Right lobe of liver (tissue), 6 donors: ENCODE data around the gene PIGZ. TPM values are rescaled to one million over a fixed set of nuclear protein-coding genes. Genes with fewer than 3 reads are reported as not detected.

Experiments
- ATAC-seq, 4 donors: fragments of 200-7000 bp; cut with Tn5 transposase; one replicate each; pipeline ENCODE4 v1.9.1; 2020; ENCODE audit warnings: mild to moderate bottlenecking in 4 of 4, moderate library complexity in 4 of 4
- DNase-seq, 3 donors: peaks; one replicate each; pipeline ENCODE4 v3.0.0-alpha.2; 2020
- H3K27ac ChIP-seq, 3 donors: fragments of 200-600 bp; one replicate each; pipeline ENCODE4 v1.8.0; 2022
- H3K27me3 ChIP-seq, 2 donors: fragments of 200-600 bp; one replicate each; pipeline ENCODE4 v1.8.0; 2022
- H3K36me3 ChIP-seq, 4 donors: fragments of 200-600 bp; sonication (generic) in 1 of 4; one replicate each; pipeline versions ENCODE4 v1.5.1 to v1.8.0; 2017 to 2022; ENCODE audit warnings: control low read depth in 1 of 4
- H3K4me1 ChIP-seq, 4 donors: fragments of 200-600 bp; sonication (generic) in 1 of 4; one replicate each; pipeline versions ENCODE4 v1.5.1 to v1.8.0; 2017 to 2022; ENCODE audit warnings: control low read depth in 1 of 4
- H3K4me3 ChIP-seq, 3 donors: fragments of 200-600 bp; one replicate each; pipeline ENCODE4 v1.8.0; 2022
- H3K9me3 ChIP-seq, 4 donors: fragments of 200-600 bp; sonication (generic) in 1 of 4; one replicate each; pipeline versions ENCODE4 v1.5.1 to v1.8.0; 2017 to 2022; ENCODE audit warnings: control low read depth in 1 of 4
- POLR2A ChIP-seq: fragments of 450-650 bp; IDR thresholded peaks from one replicate; pipeline ENCODE4 v1.6.1; 2017; ENCODE audit warnings: antibody characterized with exemption, mild to moderate bottlenecking
- WGBS: methylation state at CpG from one replicate; pipeline ENCODE4 v1.1.6; 2018; ENCODE audit warnings: low coverage, low lambda C conversion rate; ENCODE audit not compliant: insufficient coverage; ENCODE audit errors: missing lambda C conversion rate; 5-methylcytosine and 5-hydroxymethylcytosine counted together
- intact Hi-C, 2 donors: fragments of 100-400 bp; cut with DNase I; formaldehyde crosslinking; loops; one replicate each; pipeline versions ENCODE4 v1.11.2 to v1.14.1; 2022
- total RNA-seq, 6 experiments: library from RNA; depleted of rRNA in 2 of 6; stranded (reverse); fragments of >200 nt in 2 of 6; fragmentation: NEBNext Ultra II Directional in 3 of 6; extraction: Animal tissue kit (Norgen Biotek cat#: 25700) in 3 of 6; gene quantifications; one replicate each; pipeline versions ENCODE4 v1.1.0 to v1.2.4, GENCODE V29; 2016 to 2023
- TF ChIP-seq, protein P1 (sequence below), 4 donors: fragments of 200-600 bp in 3 of 4; fragments of 450-650 bp in 1 of 4; IDR thresholded peaks; one replicate each; pipeline versions ENCODE4 v1.5.1 to v1.8.0; 2016 to 2022; ENCODE audit warnings: antibody characterized with exemption in 4 of 4, mild to moderate bottlenecking in 2 of 4
- donor health status: DM: no; HTN: yes; CAD: no.
- donor health status: DM: no; HTN: no; CAD: no.
- donor health status: DM: no; HTN: no; CAD: no.
- donor health status: DM: no; HTN: yes; CAD: no.
- donor health status: DM: no; HTN: yes; CAD: no.

PIGZ gene
- total RNA-seq, 6 experiments from 2014 or later: 1.2 to 2.8 (median 2.4) TPM

DNA sequence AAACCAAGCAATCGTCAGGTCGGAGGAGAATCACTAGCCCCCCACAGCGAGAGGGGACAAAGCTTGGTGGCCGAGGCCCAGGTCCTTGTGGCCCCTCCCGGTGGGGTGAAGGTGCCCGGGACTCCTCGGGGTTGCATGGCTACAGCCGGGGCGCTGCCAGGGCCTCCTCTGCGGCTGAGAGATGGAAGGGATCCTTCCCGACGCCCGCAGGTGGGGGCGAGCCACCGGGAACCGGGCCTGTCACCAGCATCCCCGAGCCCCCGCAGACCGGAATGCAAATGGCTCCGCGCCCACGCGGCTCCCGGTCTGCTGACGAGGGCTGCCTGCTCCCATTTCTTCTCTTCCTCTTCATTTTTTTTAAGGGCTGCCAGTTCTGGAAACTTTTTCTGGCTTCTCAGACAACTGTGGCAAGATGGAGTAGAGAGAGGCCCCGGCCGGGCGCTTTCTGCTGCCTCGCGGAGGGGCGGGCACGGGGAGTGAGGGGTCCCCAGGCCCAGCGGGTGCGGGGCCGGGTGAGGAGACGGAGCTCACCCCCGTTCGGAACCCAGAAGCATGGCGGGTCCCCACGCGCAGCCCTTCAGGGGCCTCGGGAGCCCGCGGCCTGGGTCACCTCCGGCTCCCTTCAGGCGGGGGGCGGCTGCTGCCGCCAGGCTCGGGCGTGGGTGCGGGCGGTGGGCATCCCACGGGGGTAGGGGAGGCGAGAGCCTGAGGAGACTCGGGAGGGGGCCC, 33.5 kb upstream of the PIGZ start:
- Histone ChIP-seq H3K27ac (peak overlapping the region in 1 of 3 donors; percentile 18), H3K4me1 (no peaks in the 10 kb centered on the region), H3K27me3 (no peaks in the 10 kb centered on the region), H3K9me3 (no peaks in the 10 kb centered on the region), H3K36me3 (no peaks in the 10 kb centered on the region), H3K4me3 (peak overlapping the region; percentile 45 to 56 (median 50))
- WGBS: 56% methylated on average over 19 of the region's 55 CpGs
- DNase-seq (peak; percentile 46 to 55 (median 47)), ATAC-seq (peak in 1 of 4 donors; percentile 6)
- intact Hi-C loops: loop anchor here (5.0 to 10.0 kb wide), 2 partner anchors 183 to 185 kb away; no protein-coding TSS in a partner anchor
- TF ChIP-seq POLR2A: no peak
- TF ChIP-seq, protein P1, sequence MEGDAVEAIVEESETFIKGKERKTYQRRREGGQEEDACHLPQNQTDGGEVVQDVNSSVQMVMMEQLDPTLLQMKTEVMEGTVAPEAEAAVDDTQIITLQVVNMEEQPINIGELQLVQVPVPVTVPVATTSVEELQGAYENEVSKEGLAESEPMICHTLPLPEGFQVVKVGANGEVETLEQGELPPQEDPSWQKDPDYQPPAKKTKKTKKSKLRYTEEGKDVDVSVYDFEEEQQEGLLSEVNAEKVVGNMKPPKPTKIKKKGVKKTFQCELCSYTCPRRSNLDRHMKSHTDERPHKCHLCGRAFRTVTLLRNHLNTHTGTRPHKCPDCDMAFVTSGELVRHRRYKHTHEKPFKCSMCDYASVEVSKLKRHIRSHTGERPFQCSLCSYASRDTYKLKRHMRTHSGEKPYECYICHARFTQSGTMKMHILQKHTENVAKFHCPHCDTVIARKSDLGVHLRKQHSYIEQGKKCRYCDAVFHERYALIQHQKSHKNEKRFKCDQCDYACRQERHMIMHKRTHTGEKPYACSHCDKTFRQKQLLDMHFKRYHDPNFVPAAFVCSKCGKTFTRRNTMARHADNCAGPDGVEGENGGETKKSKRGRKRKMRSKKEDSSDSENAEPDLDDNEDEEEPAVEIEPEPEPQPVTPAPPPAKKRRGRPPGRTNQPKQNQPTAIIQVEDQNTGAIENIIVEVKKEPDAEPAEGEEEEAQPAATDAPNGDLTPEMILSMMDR (IDR thresholded peaks at IDR 0.05): no peak

DNA sequence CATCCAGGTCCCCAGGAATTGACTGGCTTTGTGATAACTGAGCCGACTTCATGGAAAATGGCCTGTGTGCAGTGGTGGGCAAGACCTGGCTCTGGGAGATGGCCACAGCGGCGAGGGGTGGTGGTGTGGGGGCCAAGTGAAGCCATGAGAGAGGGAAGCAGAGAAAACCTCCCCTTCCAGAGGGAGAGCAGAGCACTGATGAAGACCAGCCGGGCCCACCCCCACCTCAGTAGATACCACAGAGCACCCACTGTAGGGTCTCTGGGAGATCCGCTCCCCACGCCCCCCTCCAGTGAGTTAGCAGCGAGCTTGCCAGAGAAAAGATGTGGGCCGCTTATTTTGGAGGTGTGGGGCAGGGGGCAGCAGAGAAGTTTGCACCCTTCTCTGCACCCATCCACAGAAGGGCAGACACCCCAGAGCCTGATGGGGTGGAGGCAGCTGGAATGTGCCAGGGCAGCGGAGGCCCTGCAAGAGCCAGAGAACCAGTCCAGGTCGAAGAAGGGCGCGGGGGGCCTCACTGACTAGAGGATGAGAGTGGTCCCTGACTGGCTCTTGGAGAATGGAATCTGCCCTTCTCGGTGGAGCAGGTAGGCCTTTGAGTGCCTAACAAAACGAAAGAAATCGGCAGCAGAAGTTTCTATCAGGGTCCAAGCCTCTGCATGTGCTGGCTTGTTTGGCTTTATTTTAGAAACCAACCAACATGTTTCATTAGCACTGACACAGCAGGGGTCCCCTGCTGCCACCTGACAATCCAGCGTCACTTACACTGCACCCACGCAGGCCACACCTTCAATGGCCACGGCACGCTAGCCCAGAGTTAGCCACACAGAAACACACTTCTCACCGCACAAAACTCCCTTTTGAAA, 32.7 kb upstream of the PIGZ start:
- Histone ChIP-seq H3K4me3 (no peak overlapping the region), H3K4me1 (no peaks in the 10 kb centered on the region), H3K27me3 (no peaks in the 10 kb centered on the region), H3K27ac (no peak overlapping the region), H3K36me3 (no peaks in the 10 kb centered on the region), H3K9me3 (no peaks in the 10 kb centered on the region)
- intact Hi-C loops: loop anchor here (5.0 to 10.0 kb wide), 2 partner anchors 183 to 186 kb away; no protein-coding TSS in a partner anchor
- WGBS: 88% methylated on average over 9 of the region's 20 CpGs
- no peak for TF ChIP-seq POLR2A
- TF ChIP-seq, protein P1 (IDR thresholded peaks at IDR 0.05): no peak
- ATAC-seq: no peak
- peak; percentile 15 to 43 (median 35) for DNase-seq

DNA sequence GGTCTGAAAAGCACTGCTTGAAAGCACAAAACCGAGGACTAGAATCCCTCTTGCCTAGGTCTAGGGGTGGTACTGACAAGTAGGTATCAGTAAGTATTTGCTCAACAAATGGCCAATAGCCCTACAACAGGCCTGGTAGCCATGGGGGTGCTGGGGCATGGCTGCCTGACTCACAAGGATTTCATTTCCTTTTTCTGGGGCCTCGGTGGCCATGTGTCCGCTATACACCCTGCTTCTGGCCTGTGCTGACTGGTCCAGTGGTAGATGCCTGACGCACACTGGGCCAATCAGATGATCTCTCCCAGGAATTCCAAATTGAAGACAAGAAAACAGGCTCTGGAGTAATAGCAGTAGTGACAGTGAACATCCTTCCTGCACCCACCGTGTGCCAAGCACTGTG, 31.6 kb upstream of the PIGZ start:
- Histone ChIP-seq H3K4me1 (no peaks in the 10 kb centered on the region), H3K9me3 (no peaks in the 10 kb centered on the region), H3K4me3 (no peak overlapping the region), H3K27ac (no peak overlapping the region), H3K27me3 (no peaks in the 10 kb centered on the region), H3K36me3 (no peaks in the 10 kb centered on the region)
- TF ChIP-seq, protein P1 (IDR thresholded peaks at IDR 0.05): no peak
- TF ChIP-seq POLR2A: no peak
- peak in 2 of 3 donors; percentile 2 to 20 for DNase-seq
- 71% methylated on average over 1 of the region's 5 CpGs for WGBS
- no peak for ATAC-seq
- intact Hi-C loops: loop anchor here (5.0 to 10.0 kb wide), 2 partner anchors 185 to 187 kb away; no protein-coding TSS in a partner anchor

DNA sequence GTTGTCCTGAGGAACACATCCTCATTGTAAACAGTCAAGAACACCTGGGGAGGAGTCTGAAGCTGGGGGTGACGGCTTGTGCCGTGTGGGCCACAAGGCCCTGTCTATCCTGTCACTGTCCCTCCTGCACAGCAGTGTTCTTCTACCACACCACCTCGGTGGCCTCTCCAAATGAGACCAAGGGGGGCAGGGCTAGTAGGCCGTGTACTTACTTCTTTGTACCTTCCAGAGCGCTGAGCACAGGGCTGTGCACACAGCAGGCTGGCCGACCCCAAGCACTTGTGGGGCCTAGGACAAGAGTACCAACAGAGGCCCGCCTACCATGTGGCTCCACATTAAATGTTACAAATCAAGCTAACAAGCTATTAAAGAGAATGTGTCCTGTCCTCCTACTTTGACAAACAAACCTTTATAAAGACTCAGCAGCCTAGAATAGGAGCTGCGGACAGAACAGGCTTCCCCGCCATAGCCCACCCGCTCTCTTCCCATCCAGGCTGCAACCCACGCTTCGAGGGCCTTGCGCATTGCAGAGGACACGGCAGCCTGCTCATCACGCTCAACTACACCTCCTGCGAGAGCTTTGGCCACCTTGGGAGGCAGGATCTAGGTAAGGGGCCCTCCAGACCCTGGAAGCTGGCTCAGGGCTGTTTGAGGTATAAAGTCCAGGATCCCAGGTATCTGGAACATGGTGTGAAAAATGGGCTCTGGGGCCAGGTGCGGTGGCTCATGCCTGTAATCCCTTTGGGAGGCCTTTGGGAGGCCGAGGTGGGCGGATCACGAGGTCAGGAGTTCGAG, 30.5 kb upstream of the PIGZ start:
- ATAC-seq: no peak
- DNase-seq: peak; percentile 13 to 39 (median 31)
- Histone ChIP-seq H3K27ac (no peak overlapping the region), H3K4me3 (no peak overlapping the region), H3K27me3 (no peaks in the 10 kb centered on the region), H3K36me3 (no peaks in the 10 kb centered on the region), H3K9me3 (no peaks in the 10 kb centered on the region), H3K4me1 (no peaks in the 10 kb centered on the region)
- 100% methylated on average over 4 of the region's 21 CpGs for WGBS
- intact Hi-C loops: no loop called here
- no peak for TF ChIP-seq POLR2A
- TF ChIP-seq, protein P1 (IDR thresholded peaks at IDR 0.05): no peak
